Myometrial cell (primary cell): ENCODE measurements around the gene KCTD15. TPM values are rescaled to one million over a fixed set of nuclear protein-coding genes. Genes with fewer than 3 reads are reported as not detected.

ENCODE experiments used
- total RNA-seq: library from RNA; depleted of rRNA; stranded (reverse); fragments of >200 nt; gene quantifications from 2 replicates; pipeline ENCODE4 v1.2.3, GENCODE V29; 2015

KCTD15 gene
- total RNA-seq = 22.5 and 35.7 TPM in 2 replicates

DNA sequence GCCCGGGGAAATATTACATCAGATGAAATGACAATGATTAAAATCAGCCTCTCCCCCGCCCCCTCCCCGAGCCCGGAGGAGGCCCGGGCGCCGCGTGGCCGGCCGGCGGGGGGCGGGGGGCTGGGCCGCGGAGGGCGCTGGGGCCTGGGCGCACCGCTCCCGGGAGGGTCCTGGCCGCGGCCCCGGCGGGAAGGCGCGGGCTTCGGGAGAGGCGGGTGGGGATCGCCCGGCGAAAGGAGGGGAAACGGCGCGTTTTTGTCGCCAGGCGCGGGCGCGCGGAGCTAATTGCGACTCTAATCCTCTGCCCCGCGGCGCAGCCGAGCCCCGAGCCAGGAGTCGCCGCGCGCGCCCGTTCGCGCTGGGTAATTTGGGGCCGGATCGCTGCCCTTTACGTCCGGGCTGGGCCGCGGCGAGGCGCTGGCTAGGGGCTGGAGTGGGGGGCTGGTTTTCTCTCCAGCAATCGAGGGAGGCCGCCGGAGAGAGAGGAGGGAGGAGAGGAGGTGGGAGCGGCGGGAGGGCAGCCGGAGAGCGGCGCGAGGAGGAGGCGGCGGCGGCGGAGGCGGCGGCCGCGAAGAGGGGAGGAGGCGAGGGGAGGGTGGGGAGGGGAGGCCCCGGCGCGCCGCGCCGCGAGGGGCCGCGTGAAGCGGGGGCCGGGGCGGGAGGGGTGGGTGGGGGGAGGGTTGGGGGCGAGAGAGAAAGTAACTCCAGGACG, at the start of gene KCTD15:
TSS of gene KCTD15 (plus strand) at position 707 of the 712 bp plus-strand sequence. CDS start 3,585 bp downstream, outside the sequence.

Other genes with a start within 250 kb of the KCTD15 start
- gene CHST8, start 174.9 kb upstream of the KCTD15 start, total RNA-seq = 1.1 TPM in 1 of 2 replicates, not detected in the other